GM12874 (cell line): ENCODE measurements around the gene MC1R.

Experiments
- CTCF ChIP-seq: IDR thresholded peaks from 2 replicates; pipeline ENCODE4 v1.5.1; 2011; ENCODE audit warnings: low read depth, mild to moderate bottlenecking, control low read depth, low read length, moderate library complexity; ENCODE audit not compliant: insufficient read depth

Gene MC1R

GRCh38 chr16:89899879-89900481, 18.7 kb upstream of the MC1R start:
- TF ChIP-seq CTCF, result no peak

- TF ChIP-seq CTCF, result no peak
These were observed 17.8 kb upstream of the MC1R start for GRCh38 chr16:89900885-89901284.

- TF ChIP-seq CTCF, result no peak
These were observed 15.7 kb upstream of the MC1R start for GRCh38 chr16:89902980-89903379.

- no peak for TF ChIP-seq CTCF
These were observed 14.7 kb upstream of the MC1R start for GRCh38 chr16:89903908-89904515.

GRCh38 chr16:89904606-89905510, 13.8 kb upstream of the MC1R start:
- no peak for TF ChIP-seq CTCF

- TF ChIP-seq CTCF, result no peak
These were observed 13.0 kb upstream of the MC1R start for GRCh38 chr16:89905511-89906139.
